ENCODE measurements around the gene CLEC2D.

- TF ChIP-seq CEBPB (IDR thresholded peaks at IDR 0.05; ENCODE audit: low read depth) = no peak
- no peak for TF ChIP-seq CTCF (IDR thresholded peaks at IDR 0.05 in 2 of 3, conservative IDR thresholded peaks at IDR 0.05 in 1 of 3; ENCODE audit: borderline replicate concordance in 1 of 3, insufficient read depth in 1 of 3, low read depth in 2 of 3, low read length in 2 of 3)
- no peak for TF ChIP-seq FOSL1 (IDR thresholded peaks at IDR 0.05; ENCODE audit: low read depth)
- no peak for TF ChIP-seq REST (IDR thresholded peaks at IDR 0.05; ENCODE audit: low read depth)
- TF ChIP-seq ZBTB33 (IDR thresholded peaks at IDR 0.05; ENCODE audit: extremely low read depth, insufficient replicate concordance, low read length) = no peak
Observed at GRCh38 chr12:9742661-9743060, 73.1 kb downstream of the CLEC2D start.
